GM18505 (cell line): Measurements from ENCODE around the gene ACOX1.
A peak's percentile ranks its signal among the peaks of the same experiment; 100 is the strongest.

Experiments
- ATAC-seq: cut with Tn5 transposase; IDR thresholded peaks from one replicate; pipeline ENCODE4 v1.9.1; 2021; ENCODE audit not compliant: unreplicated experiment
- POLR2A ChIP-seq: IDR thresholded peaks from 4 replicates; pipeline ENCODE4 v1.6.1; 2011; ENCODE audit warnings: borderline replicate concordance; ENCODE audit not compliant: insufficient read depth, insufficient read length; ENCODE audit errors: extremely low read depth

Gene ACOX1

GRCh38 chr17:75978938-75979704 is at the start of gene ACOX1, which contains the start of gene TEN1:
Gene ACOX1, minus strand, starts transcription at chr17:75979166. Its CDS starts 93 bp downstream, at chr17:75979073.
Gene TEN1, plus strand, starts transcription at chr17:75979240. Its CDS starts 6,953 bp downstream, at chr17:75986193.
- TF ChIP-seq POLR2A = peak; percentile 96
- peak; percentile 87 for ATAC-seq

GRCh38 chr17:76027159-76027839 is 48.3 kb upstream of the ACOX1 start, which contains the start of gene EVPL:
Gene EVPL, minus strand, starts transcription at chr17:76027306. Its CDS starts 108 bp downstream, at chr17:76027198.
- no peak for TF ChIP-seq POLR2A
- ATAC-seq = no peak

- TF ChIP-seq POLR2A = no peak
- ATAC-seq = no peak
These were observed 47.8 kb upstream of the ACOX1 start for GRCh38 chr17:76026714-76027158.

GRCh38 chr17:76025294-76025693 is 46.3 kb upstream of the ACOX1 start:
- ATAC-seq = no peak
- TF ChIP-seq POLR2A = no peak

GRCh38 chr17:76024353-76024752 is 45.4 kb upstream of the ACOX1 start:
- TF ChIP-seq POLR2A = no peak
- no peak for ATAC-seq

- no peak for TF ChIP-seq POLR2A
- no peak for ATAC-seq
These were observed 44.9 kb upstream of the ACOX1 start for GRCh38 chr17:76023900-76024237.

- no peak for ATAC-seq
- no peak for TF ChIP-seq POLR2A
These were observed 44.3 kb upstream of the ACOX1 start for GRCh38 chr17:76022973-76023899.

- ATAC-seq = no peak
- TF ChIP-seq POLR2A = no peak
These were observed 43.3 kb upstream of the ACOX1 start for GRCh38 chr17:76022285-76022684.

- no peak for ATAC-seq
- no peak for TF ChIP-seq POLR2A
These were observed 41.0 kb upstream of the ACOX1 start for GRCh38 chr17:76019833-76020467.

- ATAC-seq = no peak
- TF ChIP-seq POLR2A = no peak
These were observed 39.8 kb upstream of the ACOX1 start for GRCh38 chr17:76018801-76019200.

- no peak for ATAC-seq
- TF ChIP-seq POLR2A = no peak
These were observed 39.3 kb upstream of the ACOX1 start for GRCh38 chr17:76018340-76018680.

- no peak for TF ChIP-seq POLR2A
- ATAC-seq = no peak
These were observed 38.7 kb upstream of the ACOX1 start for GRCh38 chr17:76017481-76018339.
